Endothelial cell of umbilical vein (primary cell): ENCODE data around the gene INPP5E. TPM values are rescaled to one million over a fixed set of nuclear protein-coding genes. Genes with fewer than 3 reads are reported as not detected.

Source experiments
- BruUV-seq: library from RNA; stranded (reverse); fragments of 400-500 nt; replicated peaks from 2 replicates; lab custom pipeline; 2021; lab: Mats Ljungman, UMichigan
- CTCF ChIA-PET: fragments of 300-600, 350-600 bp; sonication (Branson Sonifier 250); formaldehyde crosslinking; loops from one replicate; lab custom pipeline; 2021; ENCODE audit warnings: antibody characterized with exemption, inconsistent platforms; lab: Charles Lee
- POLR2A ChIA-PET: fragments of 300-600, 350-600 bp; sonication (Branson Sonifier 250); formaldehyde crosslinking; loops from one replicate; lab custom pipeline; 2021; ENCODE audit warnings: antibody characterized with exemption, inconsistent platforms; lab: Charles Lee
- DNase-seq: peaks from one replicate; pipeline ENCODE4 v3.0.0-alpha.2; 2011; ENCODE audit warnings: low read depth, low spot score
- FAIRE-seq: peaks from 2 replicates; lab custom pipeline; 2011; peaks lifted over from hg19 to GRCh38; lab: Jason Lieb, UNC
- H2AFZ ChIP-seq: 2 replicates; pipeline ENCODE4 v1.6.0; 2012; ENCODE audit warnings: low read depth, low read length, control low read depth, inconsistent platforms
- H3K27ac ChIP-seq: 2 replicates; pipeline ENCODE4 v1.5.1; 2011; ENCODE audit warnings: low read depth, mild to moderate bottlenecking, control low read depth, low read length, moderate library complexity; ENCODE audit not compliant: insufficient read depth
- H3K27me3 ChIP-seq, 2 experiments: 2 replicates each; pipeline versions ENCODE4 v1.6.0 to v1.6.1; 2011; ENCODE audit warnings: low read length in 2 of 2, mixed read lengths in 1 of 2; ENCODE audit not compliant: control insufficient read depth in 2 of 2, insufficient read depth in 2 of 2
- H3K36me3 ChIP-seq, 2 experiments: 2 replicates in 1 of 2; 3 replicates in 1 of 2; pipeline ENCODE4 v1.5.1; 2011; ENCODE audit warnings: low read length in 2 of 2, mild to moderate bottlenecking in 1 of 2, moderate library complexity in 1 of 2; ENCODE audit not compliant: control insufficient read depth in 2 of 2, insufficient read depth in 2 of 2; ENCODE audit errors: extremely low read depth in 1 of 2
- H3K4me1 ChIP-seq: 3 replicates; pipeline ENCODE4 v1.5.1; 2011; ENCODE audit warnings: mild to moderate bottlenecking, low read length; ENCODE audit not compliant: control insufficient read depth, insufficient read depth; ENCODE audit errors: extremely low read depth
- H3K4me2 ChIP-seq: 2 replicates; pipeline ENCODE4 v1.6.1; 2011; ENCODE audit warnings: low read length, control low read depth, mixed read lengths; ENCODE audit not compliant: insufficient read depth
- H3K4me3 ChIP-seq, 3 experiments: fragments of 200-600 bp in 1 of 3; sonication (generic), shearing (Covaris generic) in 1 of 3; replicated peaks in 1 of 3; 2 replicates each; pipeline ENCODE4 v1.5.1; 2011 to 2016; ENCODE audit warnings: control low read depth in 3 of 3, low read length in 3 of 3, mild to moderate bottlenecking in 2 of 3, inconsistent platforms in 1 of 3, low read depth in 1 of 3, moderate library complexity in 1 of 3; ENCODE audit not compliant: insufficient read depth in 1 of 3
- H3K79me2 ChIP-seq: 2 replicates; pipeline ENCODE4 v1.6.0; 2012; ENCODE audit warnings: low read length, inconsistent platforms; ENCODE audit not compliant: control insufficient read depth, insufficient read depth
- H3K9ac ChIP-seq: replicated peaks from 2 replicates; pipeline ENCODE3; 2011; ENCODE audit warnings: low read length, control low read depth; ENCODE audit not compliant: insufficient read depth; ENCODE audit errors: extremely low read depth
- H3K9me1 ChIP-seq: replicated peaks from 3 replicates; pipeline ENCODE4 v1.6.0; 2011; ENCODE audit warnings: mild to moderate bottlenecking, low read length; ENCODE audit not compliant: control insufficient read depth, insufficient read depth; ENCODE audit errors: extremely low read depth
- H3K9me3 ChIP-seq: replicated peaks from 2 replicates; pipeline ENCODE4 v1.5.1; 2012; ENCODE audit warnings: low read length, inconsistent platforms; ENCODE audit not compliant: control insufficient read depth, insufficient read depth
- H4K20me1 ChIP-seq: replicated peaks from 2 replicates; pipeline ENCODE3; 2011; ENCODE audit warnings: mild to moderate bottlenecking, low read length; ENCODE audit not compliant: control insufficient read depth, insufficient read depth; ENCODE audit errors: extremely low read depth
- CTCF ChIP-seq, 2 donors: IDR thresholded peaks; 1 replicate in 1 of 2; 2 replicates in 1 of 2; pipeline ENCODE4 v1.5.1; 2011; ENCODE audit warnings: low read length in 2 of 2, mild to moderate bottlenecking in 2 of 2, moderate library complexity in 2 of 2, control low read depth in 1 of 2, inconsistent platforms in 1 of 2, low read depth in 1 of 2; ENCODE audit not compliant: insufficient read depth in 1 of 2; ENCODE audit errors: extremely low read depth in 1 of 2
- EZH2 ChIP-seq: IDR thresholded peaks from 2 replicates; pipeline ENCODE4 v1.6.1; 2012; ENCODE audit warnings: borderline replicate concordance, low read depth, mild to moderate bottlenecking, moderate library complexity, low read length, inconsistent platforms; ENCODE audit not compliant: severe bottlenecking
- FOS ChIP-seq: IDR thresholded peaks from 2 replicates; pipeline ENCODE4 v1.6.1; 2011; ENCODE audit warnings: mild to moderate bottlenecking, low read length, moderate library complexity, borderline replicate concordance; ENCODE audit not compliant: insufficient read depth
- GATA2 ChIP-seq: IDR thresholded peaks from 2 replicates; pipeline ENCODE4 v1.7.0; 2011; ENCODE audit warnings: low read depth, mild to moderate bottlenecking, moderate library complexity, mixed read lengths, low read length; ENCODE audit not compliant: insufficient read length, insufficient read depth
- JUN ChIP-seq: IDR thresholded peaks from 2 replicates; pipeline ENCODE4 v1.6.1; 2011; ENCODE audit warnings: borderline replicate concordance, low read depth; ENCODE audit not compliant: insufficient read length, insufficient read depth
- MYC ChIP-seq: IDR thresholded peaks from one replicate; pipeline ENCODE4 v1.6.1; 2011; ENCODE audit warnings: mild to moderate bottlenecking, low read depth, low read length
- POLR2A ChIP-seq: IDR thresholded peaks from 2 replicates; pipeline ENCODE4 v1.6.1; 2012; ENCODE audit warnings: low read depth, mild to moderate bottlenecking, control low read depth, low read length
- POLR2AphosphoS5 ChIP-seq: IDR thresholded peaks from 2 replicates; pipeline ENCODE4 v1.6.1; 2012; ENCODE audit warnings: low read depth, mild to moderate bottlenecking, control low read depth, low read length, moderate library complexity; ENCODE audit not compliant: insufficient read depth
- dilution Hi-C: fragments of 300-500 bp; cut with MboI; formaldehyde crosslinking; loops from one replicate; pipeline ENCODE4 v1.15.0; 2019; ENCODE audit warnings: low sequenced_read_pairs; ENCODE audit not compliant: extremely low pct_ligation_motif_present
- intact Hi-C: fragments of 100-400 bp; cut with micrococcal nuclease; formaldehyde crosslinking; loops from one replicate; pipeline ENCODE4 v1.10.0; 2022
- polyA plus RNA-seq, 4 experiments: library from polyadenylated mRNA; depleted of rRNA in 3 of 4; stranded (reverse) in 3 of 4; unstranded in 1 of 4; fragments of >200 nt; gene quantifications; 2 replicates each; pipeline versions ENCODE4 v1.2.1 to v1.2.3, GENCODE V29; 2011 to 2012; ENCODE audit warnings: missing spikeins in 1 of 4
- total RNA-seq: library from RNA; stranded (reverse); gene quantifications from 2 replicates; pipeline ENCODE4 v1.2.3, GENCODE V29; 2021
- TF ChIP-seq, protein P1 (sequence below): IDR thresholded peaks from 2 replicates; pipeline ENCODE4 v1.6.1; 2011; ENCODE audit not compliant: insufficient read depth, insufficient read length

The INPP5E gene
- total and polyA plus RNA-seq, 2 donors (not counting 3 experiments of a cell fraction or from before 2014, with no cell fraction given), result 15.0 to 24.5 TPM

DNA sequence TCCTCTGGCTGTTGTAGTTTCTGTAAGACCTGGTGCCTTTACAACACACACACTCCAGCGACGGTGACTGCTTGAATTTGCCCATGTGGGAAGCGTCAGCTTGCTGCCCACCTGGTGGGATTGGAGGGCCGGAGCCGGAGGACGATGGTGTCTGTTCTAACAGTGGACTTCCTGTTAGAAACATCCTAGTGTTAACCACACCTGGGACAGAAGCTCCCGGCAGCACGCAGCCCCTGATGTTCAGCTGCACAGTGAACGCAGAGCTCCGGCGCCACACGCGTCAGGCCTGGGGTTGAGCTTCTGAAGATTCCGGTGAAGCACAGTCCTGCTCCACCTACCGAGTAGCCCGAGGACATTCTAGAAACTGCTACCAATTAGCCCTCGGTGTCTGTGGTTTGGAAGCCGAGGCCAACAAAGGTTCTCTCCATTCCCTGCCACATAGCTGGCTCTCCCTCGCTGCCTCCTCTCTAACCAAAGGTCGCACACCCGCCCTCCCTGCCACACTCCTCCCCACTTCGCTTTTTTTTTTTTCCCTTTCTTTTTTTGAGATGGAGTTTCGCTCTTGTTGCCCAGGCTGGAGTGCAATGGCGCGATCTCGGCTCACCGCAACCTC is 14.8 kb downstream of the INPP5E start:
- no peaks in the 10 kb centered on the region for H3K9me3 ChIP-seq
- no peaks in the 10 kb centered on the region for H3K9me1 ChIP-seq
- H3K27me3 ChIP-seq, result no peaks in the 10 kb centered on the region
- no peak for DNase-seq
- BruUV-seq, result no TSS peak
- ChIA-PET POLR2A (no interaction called here), CTCF (interaction anchor here (0.9 kb wide), 1 partner anchor 10 kb away, joined by 3 read pairs; no protein-coding TSS in a partner anchor)
- dilution Hi-C loops (no loop called here), intact Hi-C loops (no loop called here)
- H2AFZ ChIP-seq, result no peak overlapping the region
- H3K9ac ChIP-seq, result no peak overlapping the region
- no peaks in the 10 kb centered on the region for H3K4me1 ChIP-seq
- FAIRE-seq, result no peak
- H3K4me2 ChIP-seq, result no peak overlapping the region
- H3K36me3 ChIP-seq, result peaks cover 13 to 31% of the 10 kb centered on the region in 2 experiments
- no peak overlapping the region for H3K27ac ChIP-seq
- H3K79me2 ChIP-seq, result no peaks in the 10 kb centered on the region
- no peaks in the 10 kb centered on the region for H4K20me1 ChIP-seq
- TF ChIP-seq, protein P1, sequence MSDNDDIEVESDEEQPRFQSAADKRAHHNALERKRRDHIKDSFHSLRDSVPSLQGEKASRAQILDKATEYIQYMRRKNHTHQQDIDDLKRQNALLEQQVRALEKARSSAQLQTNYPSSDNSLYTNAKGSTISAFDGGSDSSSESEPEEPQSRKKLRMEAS, result no peak
- no peak for TF ChIP-seq CTCF (IDR thresholded peaks at IDR 0.05; ENCODE audit: extremely low read depth in 1 of 2, insufficient read depth in 1 of 2, low read depth in 1 of 2, low read length in 2 of 2)
- H3K4me3 ChIP-seq, result no peak overlapping the region

DNA sequence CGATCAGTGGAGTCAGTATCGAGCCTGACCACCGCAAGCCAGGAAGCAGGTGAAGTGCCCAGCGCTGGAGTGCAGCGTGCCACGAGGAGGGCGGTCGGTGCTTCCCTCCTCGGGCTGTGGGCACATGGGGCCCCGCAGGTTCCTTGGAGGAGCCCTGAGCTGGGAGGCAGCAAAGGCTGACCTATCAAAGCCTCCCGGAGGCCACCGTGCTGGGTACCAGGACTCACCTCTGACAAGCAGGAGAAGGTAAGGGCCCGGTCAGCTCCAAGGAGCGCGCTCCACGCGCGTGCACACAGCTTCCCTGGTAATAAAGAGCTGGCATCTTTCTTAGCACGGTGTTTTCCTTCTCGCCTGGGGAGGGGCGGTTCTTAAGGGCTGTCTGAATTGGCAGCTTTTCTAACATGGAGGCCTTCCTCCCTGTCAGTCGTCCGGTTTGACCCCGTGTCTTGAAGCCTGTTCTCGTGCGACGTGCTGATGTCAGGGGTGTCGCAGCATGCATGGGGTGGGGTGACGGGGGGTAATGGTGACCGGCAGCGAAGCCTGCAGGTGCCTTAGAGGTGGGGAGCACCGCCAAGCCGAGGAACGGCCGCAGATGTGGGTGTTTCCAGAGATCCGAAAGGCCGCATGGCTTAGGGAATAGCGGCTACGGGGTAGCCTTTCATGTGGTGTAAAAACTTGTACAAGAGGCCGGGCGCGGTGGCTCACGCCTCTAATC is 16.1 kb downstream of the INPP5E start:
- Histone ChIP-seq H3K9me1 (no peaks in the 10 kb centered on the region), H3K9me3 (no peaks in the 10 kb centered on the region), H2AFZ (no peak overlapping the region), H3K4me2 (no peak overlapping the region), H4K20me1 (no peaks in the 10 kb centered on the region), H3K79me2 (no peaks in the 10 kb centered on the region), H3K4me1 (no peaks in the 10 kb centered on the region), H3K36me3 (peaks cover 19 to 35% of the 10 kb centered on the region in 2 experiments), H3K27ac (no peak overlapping the region), H3K27me3 (no peaks in the 10 kb centered on the region), H3K4me3 (no peak overlapping the region), H3K9ac (no peak overlapping the region)
- ChIA-PET CTCF (no interaction called here), POLR2A (no interaction called here)
- DNase-seq (no peak), FAIRE-seq (no peak)
- dilution Hi-C loops (no loop called here), intact Hi-C loops (no loop called here)
- TF ChIP-seq EZH2 (no peak), FOS (no peak), POLR2AphosphoS5 (no peak), MYC (no peak), POLR2A (no peak), CTCF (IDR thresholded peaks at IDR 0.05; ENCODE audit: extremely low read depth in 1 of 2, insufficient read depth in 1 of 2, low read depth in 1 of 2, low read length in 2 of 2) (no peak), JUN (no peak), GATA2 (no peak)
- TSS peak; percentile 32 for BruUV-seq
